BLaER1 (cell line): ENCODE measurements around the gene NTM.

Experiments
- H3K27ac ChIP-seq: shearing (Covaris generic); formaldehyde crosslinking; 2 replicates; pipeline ENCODE4 v1.8.1; 2022
- H3K27me3 ChIP-seq: shearing (Covaris generic); formaldehyde crosslinking; 2 replicates; pipeline ENCODE4 v1.8.1; 2022
- H3K36me3 ChIP-seq: shearing (Covaris generic); formaldehyde crosslinking; 2 replicates; pipeline ENCODE4 v1.8.1; 2022
- H3K4me1 ChIP-seq: shearing (Covaris generic); formaldehyde crosslinking; 2 replicates; pipeline ENCODE4 v1.8.1; 2022
- H3K4me2 ChIP-seq: shearing (Covaris generic); formaldehyde crosslinking; 2 replicates; pipeline ENCODE4 v1.8.1; 2022
- H3K4me3 ChIP-seq: shearing (Covaris generic); formaldehyde crosslinking; 2 replicates; pipeline ENCODE4 v1.8.1; 2022
- H3K9ac ChIP-seq: shearing (Covaris generic); formaldehyde crosslinking; 2 replicates; pipeline ENCODE4 v1.8.1; 2022
- H3K9me3 ChIP-seq: shearing (Covaris generic); formaldehyde crosslinking; 2 replicates; pipeline ENCODE4 v1.8.1; 2022
- H4K20me1 ChIP-seq: shearing (Covaris generic); formaldehyde crosslinking; 2 replicates; pipeline ENCODE4 v1.8.1; 2022
- Cebpa-rat ChIP-seq: shearing (Covaris generic); IDR thresholded peaks from 2 replicates; pipeline ENCODE4 v1.8.1; 2022

NTM gene

DNA sequence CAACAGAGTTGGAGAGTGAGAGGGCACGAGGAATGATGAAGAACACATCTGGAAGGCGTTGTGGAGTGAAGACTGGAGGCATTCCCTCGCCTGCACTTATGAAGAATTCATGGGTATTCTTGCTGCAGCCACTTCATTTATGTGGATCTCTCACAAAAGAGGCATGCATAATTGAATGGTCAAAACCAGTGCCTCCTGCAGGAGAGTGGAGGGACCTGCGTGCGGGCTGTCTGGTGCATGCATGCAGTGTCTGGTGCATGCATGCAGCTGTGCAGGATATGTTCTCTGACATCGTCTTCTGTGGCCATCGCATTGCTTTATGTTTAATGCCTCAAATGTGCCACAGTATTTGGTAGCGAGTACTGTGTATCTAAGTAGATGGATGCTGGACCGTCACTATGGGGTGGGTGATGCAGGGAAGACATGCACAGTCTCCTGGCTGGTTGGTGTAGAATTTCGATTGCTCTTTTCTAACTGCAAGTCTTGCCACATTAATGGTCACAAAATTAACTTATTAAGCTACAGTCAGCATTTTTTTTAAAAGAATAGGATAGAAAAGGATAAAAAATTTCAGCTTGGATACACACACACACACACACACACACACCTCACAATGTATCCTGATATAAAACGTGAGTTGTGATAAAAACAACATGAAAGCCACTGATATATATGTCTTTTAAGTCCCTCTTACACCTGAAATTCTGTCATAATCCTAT, 20.9 kb upstream of the NTM start:
- no peak for TF ChIP-seq Cebpa-rat
- H3K36me3 ChIP-seq = no peaks in the 10 kb centered on the region
- H3K27ac ChIP-seq = no peak overlapping the region
- H3K9me3 ChIP-seq = no peaks in the 10 kb centered on the region
- no peaks in the 10 kb centered on the region for H3K27me3 ChIP-seq
- no peak overlapping the region for H3K4me3 ChIP-seq
- H3K9ac ChIP-seq = no peak overlapping the region
- H4K20me1 ChIP-seq = no peaks in the 10 kb centered on the region
- no peak overlapping the region for H3K4me2 ChIP-seq
- H3K4me1 ChIP-seq = no peaks in the 10 kb centered on the region

DNA sequence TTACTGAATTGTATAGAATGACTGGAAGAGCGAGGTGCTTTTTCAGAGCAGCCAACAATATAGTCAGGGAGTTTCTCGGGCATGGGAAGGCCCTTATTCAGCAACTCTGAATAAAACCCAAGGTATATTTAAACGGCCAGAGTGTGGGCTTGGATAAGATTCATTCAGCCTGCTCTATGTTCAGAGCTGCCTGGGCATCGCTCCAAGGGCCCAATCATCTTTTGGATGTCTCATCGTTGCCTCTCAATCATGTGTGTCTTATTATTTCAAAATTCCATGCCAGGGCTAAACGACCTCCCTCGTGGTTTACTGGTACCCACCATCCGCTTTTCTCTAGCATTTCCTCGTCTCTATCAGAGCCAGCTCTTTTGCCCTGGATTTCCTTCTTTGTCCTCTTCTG, 19.5 kb upstream of the NTM start:
- H3K9me3 ChIP-seq = no peaks in the 10 kb centered on the region
- TF ChIP-seq Cebpa-rat = no peak
- no peak overlapping the region for H3K4me2 ChIP-seq
- no peaks in the 10 kb centered on the region for H3K27me3 ChIP-seq
- no peaks in the 10 kb centered on the region for H3K36me3 ChIP-seq
- H4K20me1 ChIP-seq = no peaks in the 10 kb centered on the region
- H3K4me1 ChIP-seq = no peaks in the 10 kb centered on the region
- no peak overlapping the region for H3K9ac ChIP-seq
- H3K4me3 ChIP-seq = no peak overlapping the region
- no peak overlapping the region for H3K27ac ChIP-seq

DNA sequence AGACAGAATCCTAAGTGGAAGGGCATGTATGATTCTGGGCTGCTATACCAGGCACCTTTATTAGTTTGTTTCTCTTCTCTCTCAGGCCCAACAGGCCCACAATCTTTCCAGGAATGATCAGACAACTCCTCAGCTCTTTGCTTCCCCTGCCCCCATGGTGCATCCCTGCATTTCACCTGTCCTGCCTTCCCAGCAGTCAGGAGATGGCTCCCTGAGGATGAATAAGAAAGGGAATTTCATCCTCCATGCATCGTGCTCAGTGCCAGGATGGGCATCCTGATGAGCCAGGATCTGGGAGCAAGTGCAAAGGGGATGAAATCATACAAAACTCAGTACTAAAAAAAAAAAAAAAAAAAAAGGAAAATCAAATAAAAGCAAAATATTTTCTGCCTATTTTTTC, 18.6 kb upstream of the NTM start:
- no peaks in the 10 kb centered on the region for H3K4me1 ChIP-seq
- no peaks in the 10 kb centered on the region for H3K27me3 ChIP-seq
- H3K27ac ChIP-seq = no peak overlapping the region
- H4K20me1 ChIP-seq = no peaks in the 10 kb centered on the region
- H3K9me3 ChIP-seq = no peaks in the 10 kb centered on the region
- H3K36me3 ChIP-seq = no peaks in the 10 kb centered on the region
- H3K9ac ChIP-seq = no peak overlapping the region
- no peak overlapping the region for H3K4me2 ChIP-seq
- no peak overlapping the region for H3K4me3 ChIP-seq
- no peak for TF ChIP-seq Cebpa-rat

DNA sequence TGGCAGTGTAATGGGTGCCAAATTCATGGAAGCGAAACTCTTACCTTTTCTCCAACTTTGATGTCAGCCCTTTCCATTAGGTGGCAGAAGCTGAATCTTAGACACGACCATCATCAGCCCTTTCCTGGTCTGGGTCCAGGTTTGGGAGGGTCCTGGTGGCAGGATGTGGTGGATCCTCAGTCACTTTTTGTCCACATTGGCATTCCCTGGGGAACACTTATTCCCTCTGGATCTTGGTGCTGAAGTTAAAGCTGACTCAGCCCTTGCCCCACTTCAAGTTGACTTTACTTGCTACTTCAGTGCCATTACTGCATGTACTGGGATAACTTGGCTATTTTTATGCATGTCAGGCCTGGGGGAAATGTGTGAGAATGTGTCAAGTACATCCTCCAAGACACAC, 16.6 kb upstream of the NTM start:
- no peak overlapping the region for H3K4me3 ChIP-seq
- no peak overlapping the region for H3K9ac ChIP-seq
- H3K27ac ChIP-seq = no peak overlapping the region
- H3K9me3 ChIP-seq = no peaks in the 10 kb centered on the region
- no peaks in the 10 kb centered on the region for H3K27me3 ChIP-seq
- H4K20me1 ChIP-seq = no peaks in the 10 kb centered on the region
- no peak for TF ChIP-seq Cebpa-rat
- H3K4me2 ChIP-seq = no peak overlapping the region
- H3K36me3 ChIP-seq = no peaks in the 10 kb centered on the region
- H3K4me1 ChIP-seq = no peaks in the 10 kb centered on the region

DNA sequence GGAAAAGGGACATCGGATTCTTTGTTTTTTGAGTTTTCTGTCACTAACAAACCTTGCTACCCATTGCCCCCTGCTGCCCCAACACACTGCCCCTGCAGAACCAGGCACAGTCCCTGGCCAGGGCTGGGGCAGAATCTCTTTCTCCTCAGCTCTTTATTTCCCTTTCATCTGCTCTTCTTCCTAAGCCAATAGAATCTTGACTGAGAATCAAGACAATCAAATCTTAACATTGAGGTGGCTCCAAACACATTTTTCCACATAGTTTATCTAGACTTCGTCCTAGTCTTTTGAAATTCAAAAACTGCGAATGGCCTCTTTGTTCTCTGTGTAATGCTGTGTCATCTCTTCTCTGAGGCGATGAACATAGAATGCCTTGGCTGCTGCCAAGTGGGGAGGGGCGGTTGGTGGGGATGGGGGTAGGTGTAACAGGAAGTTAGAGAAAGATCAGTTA, 16.1 kb upstream of the NTM start:
- no peak overlapping the region for H3K4me2 ChIP-seq
- no peaks in the 10 kb centered on the region for H3K4me1 ChIP-seq
- H3K9me3 ChIP-seq = no peaks in the 10 kb centered on the region
- no peak overlapping the region for H3K9ac ChIP-seq
- H3K27me3 ChIP-seq = no peaks in the 10 kb centered on the region
- TF ChIP-seq Cebpa-rat = no peak
- H3K27ac ChIP-seq = no peak overlapping the region
- no peaks in the 10 kb centered on the region for H3K36me3 ChIP-seq
- H3K4me3 ChIP-seq = no peak overlapping the region
- no peaks in the 10 kb centered on the region for H4K20me1 ChIP-seq

DNA sequence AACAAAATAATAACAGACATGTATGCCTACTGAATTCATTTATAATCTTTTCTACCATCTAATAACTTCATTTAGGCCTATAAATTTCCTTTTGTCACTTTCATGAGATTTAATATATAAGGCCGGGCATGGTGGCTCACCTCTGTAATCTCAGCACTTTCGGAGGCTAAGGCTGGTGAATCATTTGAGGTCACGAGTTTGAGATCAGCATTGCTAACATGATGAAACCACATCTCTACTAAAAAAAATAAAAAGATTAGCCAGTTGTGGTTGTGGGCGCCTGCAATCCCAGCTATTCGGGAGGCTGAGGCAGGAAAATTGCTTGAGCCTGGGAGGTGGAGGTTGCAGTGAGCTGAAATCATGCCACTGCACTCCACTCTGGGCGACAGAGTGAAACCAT, 14.2 kb upstream of the NTM start:
- H3K9ac ChIP-seq = no peak overlapping the region
- H3K4me1 ChIP-seq = no peaks in the 10 kb centered on the region
- no peaks in the 10 kb centered on the region for H3K9me3 ChIP-seq
- H3K27ac ChIP-seq = no peak overlapping the region
- no peaks in the 10 kb centered on the region for H3K27me3 ChIP-seq
- H4K20me1 ChIP-seq = no peaks in the 10 kb centered on the region
- no peak for TF ChIP-seq Cebpa-rat
- no peak overlapping the region for H3K4me3 ChIP-seq
- H3K36me3 ChIP-seq = no peaks in the 10 kb centered on the region
- no peak overlapping the region for H3K4me2 ChIP-seq

DNA sequence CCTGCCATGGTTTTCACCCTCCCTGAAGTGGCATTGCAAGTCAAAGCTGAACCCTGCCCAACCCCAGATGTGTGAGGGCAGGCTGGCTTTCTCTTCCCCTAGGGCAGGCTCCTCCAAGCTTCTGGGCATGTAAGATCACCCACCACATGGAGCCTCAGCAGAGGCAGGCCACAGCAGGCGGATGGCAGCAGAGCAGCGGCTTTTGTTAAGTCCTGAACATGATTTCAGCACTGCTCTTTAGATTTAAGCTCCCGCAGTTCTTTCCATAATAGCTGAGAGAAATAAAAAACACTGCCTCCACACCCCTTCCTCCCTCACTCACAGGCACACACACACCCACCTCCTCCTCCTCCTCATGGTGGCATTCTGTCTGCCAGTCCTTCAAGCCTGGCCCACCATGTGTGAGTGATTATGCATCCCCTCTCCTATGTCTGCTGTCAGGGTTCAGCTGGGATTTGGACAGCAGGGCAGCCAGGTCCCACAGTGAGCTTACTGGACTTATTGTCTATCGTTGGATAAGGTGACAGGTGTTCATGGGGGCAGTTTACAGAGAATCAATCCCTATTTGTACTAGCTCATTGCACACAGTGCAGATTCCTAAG, 5.0 kb upstream of the NTM start:
- no peak for TF ChIP-seq Cebpa-rat
- Histone ChIP-seq H3K36me3 (no peaks in the 10 kb centered on the region), H3K4me1 (no peaks in the 10 kb centered on the region), H3K4me2 (no peak overlapping the region), H3K9me3 (no peaks in the 10 kb centered on the region), H3K27me3 (peaks cover 12% of the 10 kb centered on the region), H3K4me3 (no peak overlapping the region), H3K27ac (no peak overlapping the region), H3K9ac (no peak overlapping the region), H4K20me1 (no peaks in the 10 kb centered on the region)

DNA sequence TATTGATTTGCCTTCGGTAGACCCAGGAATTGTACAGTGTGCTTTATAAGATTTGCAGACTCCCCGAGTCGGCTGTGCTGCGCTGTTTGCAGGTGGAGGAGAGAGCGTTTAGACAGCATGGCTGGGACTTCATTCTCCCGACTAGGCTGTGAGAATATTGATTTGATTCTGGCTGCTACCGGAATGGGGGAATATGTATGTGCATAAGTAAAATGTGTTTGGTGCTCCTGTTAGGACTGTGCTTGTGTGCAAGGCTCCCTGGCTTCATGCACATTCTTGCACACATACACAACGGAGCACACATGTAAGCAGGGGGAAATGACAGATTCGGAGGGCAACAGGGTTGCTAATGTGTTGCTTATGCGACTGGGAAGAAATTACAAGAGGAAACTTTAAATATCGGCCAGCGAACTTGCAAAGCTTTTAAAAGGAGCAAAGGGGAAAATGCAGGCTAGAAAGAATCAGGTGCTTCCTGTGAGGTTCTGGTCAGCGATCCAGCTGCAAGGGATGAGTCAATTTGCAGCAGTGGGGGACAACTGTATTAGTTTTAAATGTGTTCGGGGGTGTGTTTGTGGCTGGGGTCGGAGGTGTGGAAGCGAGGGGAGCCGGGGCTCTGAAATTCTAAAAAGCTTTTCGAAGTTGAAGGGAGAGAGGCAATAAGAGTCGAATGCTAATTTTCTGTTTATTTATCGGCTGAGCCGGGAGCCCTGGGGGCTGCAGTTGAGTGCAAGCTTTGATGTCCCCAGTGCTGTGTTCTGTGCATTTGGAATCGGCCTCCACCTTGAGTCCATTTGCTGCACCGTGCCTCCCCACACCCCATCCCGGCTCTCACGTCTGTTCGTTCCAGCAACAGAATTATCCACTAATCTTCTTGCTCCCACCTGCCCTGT, 731 bp downstream of the NTM start:
- peaks cover 70% of the 10 kb centered on the region for H3K27me3 ChIP-seq
- no peaks in the 10 kb centered on the region; the same call in 1 of the 2 replicates for H4K20me1 ChIP-seq
- H3K4me1 ChIP-seq = peaks cover 16% of the 10 kb centered on the region
- no peak overlapping the region for H3K4me3 ChIP-seq
- H3K9ac ChIP-seq = no peak overlapping the region
- no peak overlapping the region for H3K27ac ChIP-seq
- H3K4me2 ChIP-seq = peak overlapping the region; percentile 67
- H3K36me3 ChIP-seq = no peaks in the 10 kb centered on the region
- no peak for TF ChIP-seq Cebpa-rat
- H3K9me3 ChIP-seq = no peaks in the 10 kb centered on the region

DNA sequence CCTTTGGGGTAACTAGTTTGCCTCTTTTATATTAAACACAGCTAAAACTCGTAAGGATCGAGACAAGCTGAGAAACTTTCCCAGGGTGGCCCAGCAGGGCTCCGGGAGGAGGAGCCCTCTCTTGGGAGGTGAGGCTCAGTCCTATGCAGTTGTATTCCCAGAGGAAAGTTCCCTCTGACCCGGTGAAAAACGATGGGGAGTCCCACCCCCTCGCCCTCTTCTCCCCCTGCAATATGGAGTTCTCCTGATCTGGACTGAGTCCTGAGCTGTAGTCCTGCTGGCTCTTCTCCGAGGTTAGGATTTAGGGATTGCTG, 1.3 kb downstream of the NTM start:
- H3K27me3 ChIP-seq = peaks cover 73% of the 10 kb centered on the region
- H3K27ac ChIP-seq = no peak overlapping the region
- TF ChIP-seq Cebpa-rat = no peak

More for the DNA sequence above, 1.3 kb downstream of the NTM start:
- Histone ChIP-seq H3K4me3 (no peak overlapping the region), H3K4me1 (peaks cover 20% of the 10 kb centered on the region), H3K9me3 (no peaks in the 10 kb centered on the region), H4K20me1 (no peaks in the 10 kb centered on the region; the same call in 1 of the 2 replicates), H3K36me3 (no peaks in the 10 kb centered on the region), H3K4me2 (peak overlapping the region; percentile 67; the same call in 1 of the 2 replicates), H3K9ac (no peak overlapping the region)
